Peyer's patch (tissue), 4 donors: Measurements from ENCODE around the gene PACSIN1.

Experiments
- CTCF ChIP-seq, 6 experiments: fragments of 450-650 bp in 4 of 6; fragments of 200-600 bp in 2 of 6; sonication (generic) in 1 of 6; IDR thresholded peaks; one replicate each; pipeline ENCODE4 v1.5.1; 2017 to 2019; ENCODE audit warnings: antibody characterized with exemption in 6 of 6, mild to moderate bottlenecking in 3 of 6, moderate library complexity in 1 of 6
- POLR2A ChIP-seq, 2 donors: fragments of 450-650 bp; IDR thresholded peaks; one replicate each; pipeline ENCODE4 v1.5.1; 2017; ENCODE audit warnings: antibody characterized with exemption in 2 of 2, mild to moderate bottlenecking in 2 of 2, moderate library complexity in 2 of 2

DNA sequence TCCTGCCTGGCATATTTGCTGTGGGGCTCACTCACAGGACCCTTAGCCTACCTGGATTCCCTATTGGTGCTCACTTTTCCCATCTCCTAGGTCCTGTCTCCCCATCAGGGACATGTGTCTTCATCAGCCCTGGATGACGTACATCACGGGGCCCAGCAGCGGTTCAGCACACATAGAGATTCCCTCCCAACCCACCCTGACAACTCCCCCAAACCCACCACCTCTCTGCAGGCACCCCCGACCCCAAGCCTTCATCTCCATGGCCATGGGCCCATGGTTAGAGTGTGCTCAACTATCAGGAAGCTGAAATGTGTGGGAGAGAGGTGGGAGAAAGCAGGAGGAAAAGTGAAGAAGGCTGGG, 115.7 kb downstream of the PACSIN1 start:
- TF ChIP-seq POLR2A (IDR thresholded peaks at IDR 0.05) = no peak
- TF ChIP-seq CTCF (IDR thresholded peaks at IDR 0.05) = no peak
